DMS 273 (cell line): ENCODE data around the gene FOXL2.

ENCODE experiments used
- DNase-seq: peaks from one replicate; lab custom pipeline; 2025; ENCODE audit not compliant: unreplicated experiment; lab: John Stamatoyannopoulos, UW

The FOXL2 gene

DNA sequence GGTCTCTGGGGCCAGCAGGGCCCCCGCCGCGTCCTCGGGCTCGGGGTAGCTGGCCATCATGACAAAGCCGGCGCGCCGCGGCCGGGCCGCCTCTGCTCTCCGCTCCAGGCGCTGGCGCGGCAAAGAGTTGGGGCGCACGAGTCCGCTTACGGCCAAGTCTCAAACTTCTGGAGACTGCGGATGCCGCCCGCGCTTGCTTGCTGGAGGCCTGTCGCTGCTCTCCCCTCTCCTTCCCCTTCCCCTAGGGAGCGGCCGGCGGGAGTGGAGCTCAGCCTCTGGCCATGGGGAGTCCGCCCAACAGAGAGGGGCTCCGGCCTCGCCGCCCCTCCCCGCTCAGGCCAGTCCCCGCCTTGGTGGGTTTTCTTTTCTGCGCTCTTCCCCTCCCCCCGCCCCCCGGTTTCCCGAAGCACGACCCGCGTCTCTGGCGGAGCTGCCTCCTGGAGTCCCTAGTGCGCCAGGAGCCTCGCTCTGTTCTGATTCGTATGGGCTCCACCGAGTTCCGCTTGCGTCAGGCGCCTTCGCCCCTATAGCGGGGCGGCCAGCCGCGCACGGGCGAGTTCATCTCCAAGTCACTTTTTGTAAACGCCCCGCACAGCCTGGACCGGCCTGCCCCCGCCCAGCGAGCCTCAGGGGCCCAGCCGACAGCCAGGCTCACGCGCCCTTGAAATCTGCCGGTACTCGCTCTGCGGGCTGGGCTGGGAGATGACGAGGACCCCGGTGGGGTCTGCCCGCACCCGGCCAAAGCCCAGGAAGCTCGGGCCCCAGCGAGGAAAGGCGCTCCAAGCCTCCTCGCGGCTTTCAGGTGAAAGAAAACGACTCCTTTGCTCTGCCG, at the start of gene FOXL2, which contains the start of gene FOXL2NB:
Gene FOXL2, minus strand, starts transcription at position 475 of the 832 bp plus-strand sequence. Its CDS starts 415 bp downstream, at position 60.
Gene FOXL2NB, plus strand, starts transcription at position 555 of the 832 bp plus-strand sequence. Its CDS starts 148 bp downstream, at position 703.
- DNase-seq = peak; percentile 90

DNA sequence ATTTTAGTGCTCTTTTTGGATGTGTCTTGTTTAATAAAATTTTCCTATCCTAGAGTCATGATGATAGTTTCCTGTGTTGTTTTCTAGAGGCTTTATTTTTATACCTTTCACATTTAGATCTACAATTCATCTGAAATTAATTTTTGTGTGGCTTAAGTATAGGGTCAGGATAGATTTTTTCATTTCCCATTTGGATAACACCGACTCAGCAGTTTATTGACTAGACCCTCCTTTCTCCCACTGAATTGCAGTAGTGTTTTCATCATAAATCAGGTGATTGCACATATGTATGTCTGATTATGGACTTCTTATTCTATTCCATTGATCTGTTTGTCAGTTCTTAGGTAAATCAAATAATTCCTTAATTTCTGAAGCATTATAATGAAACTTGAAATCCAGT, 48.8 kb upstream of the FOXL2 start:
- DNase-seq = no peak

- DNase-seq = no peak
Observed at GRCh38 chr3:138987181-138987580, 40.2 kb upstream of the FOXL2 start.

DNA sequence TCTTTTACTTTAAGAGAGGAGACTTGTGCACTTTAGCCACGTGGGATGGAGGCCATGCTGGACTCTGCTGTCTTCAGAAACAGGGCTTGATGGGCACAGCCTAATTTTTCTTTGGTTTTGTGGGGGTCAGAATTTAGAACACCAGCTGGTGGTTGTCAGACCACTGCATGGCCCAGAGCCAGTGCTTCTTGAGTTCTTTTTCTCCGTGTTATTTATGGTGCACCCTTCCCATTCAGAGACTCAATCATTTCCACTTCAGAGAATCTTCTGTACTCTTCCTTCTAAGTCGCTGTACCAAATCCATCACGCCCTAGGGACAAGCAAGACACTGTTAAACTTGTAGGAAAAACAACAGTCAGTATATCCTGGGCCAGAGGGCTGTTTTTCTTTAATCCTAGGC, 39.0 kb upstream of the FOXL2 start:
- no peak for DNase-seq

GRCh38 chr3:138984816-138985215, 37.9 kb upstream of the FOXL2 start:
- DNase-seq = no peak

GRCh38 chr3:138976047-138976446, 29.1 kb upstream of the FOXL2 start:
- DNase-seq = no peak

DNA sequence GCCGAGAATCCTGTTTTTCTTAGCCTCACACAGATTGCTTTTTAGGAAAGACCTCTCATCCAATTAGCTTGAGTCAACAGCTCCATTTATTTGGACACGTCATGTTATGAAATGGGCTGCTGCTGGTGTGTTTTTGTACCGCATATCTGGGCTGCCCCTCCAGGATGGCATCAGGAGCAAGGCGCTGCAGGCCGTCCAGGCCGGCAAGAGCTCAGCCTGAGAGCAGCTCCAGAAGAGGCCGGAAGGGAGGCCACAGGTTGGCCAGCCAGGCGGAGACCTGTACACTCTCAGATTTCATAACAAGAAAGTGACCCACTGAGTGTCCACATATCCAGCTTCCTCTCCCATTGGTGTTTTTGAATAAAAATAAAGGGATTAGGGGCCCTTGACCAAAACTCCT, 28.4 kb upstream of the FOXL2 start:
- no peak for DNase-seq

GRCh38 chr3:138974462-138974861, 27.5 kb upstream of the FOXL2 start:
- no peak for DNase-seq

GRCh38 chr3:138972941-138973340, 26.0 kb upstream of the FOXL2 start:
- DNase-seq = no peak

GRCh38 chr3:138971766-138972320, 24.9 kb upstream of the FOXL2 start:
- DNase-seq = peak; percentile 47

- DNase-seq = no peak
Observed at GRCh38 chr3:138964923-138965322, 18.0 kb upstream of the FOXL2 start.

DNA sequence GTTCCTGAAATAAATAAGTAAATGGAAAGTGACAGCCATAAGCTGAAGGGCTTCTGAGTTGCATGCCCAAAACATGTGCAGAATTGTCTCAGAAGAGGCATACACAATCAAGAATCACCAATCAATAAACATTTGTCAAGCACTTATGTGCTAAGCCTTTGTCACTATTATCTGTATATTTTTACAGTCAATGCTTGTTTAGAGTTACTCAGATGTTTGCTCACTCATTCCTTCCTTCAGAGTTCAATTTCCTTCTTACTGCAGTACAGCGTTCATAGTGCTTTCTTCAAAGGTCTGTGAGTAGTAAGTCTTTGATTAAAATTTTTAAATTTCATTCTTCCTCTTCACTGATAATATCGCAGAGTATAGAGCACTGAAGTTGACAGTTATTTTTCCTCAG, 17.3 kb upstream of the FOXL2 start:
- no peak for DNase-seq

DNA sequence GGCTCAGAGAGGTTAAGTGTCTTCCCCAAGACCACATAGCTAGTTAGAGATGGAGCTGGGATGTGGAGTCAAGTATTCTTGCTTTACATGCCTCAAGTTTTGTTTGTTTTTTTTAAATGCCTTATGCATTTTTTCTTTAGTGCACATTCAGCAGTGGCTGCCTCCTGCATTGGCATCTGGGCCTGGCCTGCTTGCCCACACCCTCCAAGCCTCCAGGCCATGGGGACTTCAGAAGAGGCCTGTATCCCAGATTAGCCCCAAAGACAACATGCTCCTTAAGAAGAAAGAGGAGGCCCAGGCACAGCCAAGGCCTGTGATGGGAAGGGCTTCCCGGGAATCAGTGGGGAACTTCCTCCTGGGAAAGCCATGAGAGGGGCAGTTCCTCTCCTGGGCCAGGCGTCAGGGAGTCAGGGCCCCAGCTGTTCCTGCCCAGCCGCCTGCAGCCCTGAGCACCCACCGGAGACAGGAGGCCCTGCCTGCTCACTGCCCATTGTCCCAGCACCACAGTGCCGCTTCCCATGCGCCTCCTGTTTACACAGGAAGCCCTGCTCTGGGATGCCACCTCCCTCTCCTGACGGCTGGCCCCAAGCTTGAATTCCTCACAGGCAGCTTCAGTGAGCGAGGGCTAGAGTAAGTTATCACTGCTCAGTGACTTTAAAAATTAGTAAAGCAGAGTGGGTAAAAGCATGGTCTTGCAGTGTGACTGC, 16.1 kb upstream of the FOXL2 start:
- no peak for DNase-seq

DNA sequence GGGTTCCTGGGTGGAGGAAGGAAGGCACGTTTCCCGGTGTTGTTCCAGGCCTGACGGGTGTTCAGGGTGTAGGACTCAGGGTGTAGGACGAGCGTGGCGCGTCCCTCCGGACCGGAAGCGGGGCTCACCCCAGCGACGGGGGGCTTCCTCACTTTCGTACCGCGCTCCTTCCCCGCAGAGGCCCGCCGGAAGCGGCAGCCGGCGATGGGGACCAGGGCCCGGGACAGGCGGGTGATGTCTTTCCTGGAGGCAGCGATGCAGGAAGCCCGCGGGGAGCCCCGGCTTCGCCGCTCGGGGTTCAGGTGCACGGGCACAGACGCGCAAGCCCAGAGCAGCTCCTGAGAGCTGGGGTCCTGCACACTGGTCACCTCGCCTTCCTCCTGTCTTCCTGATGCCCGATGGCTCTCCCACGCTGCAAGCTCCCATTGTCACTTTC, 13.5 kb upstream of the FOXL2 start:
- DNase-seq = no peak

DNA sequence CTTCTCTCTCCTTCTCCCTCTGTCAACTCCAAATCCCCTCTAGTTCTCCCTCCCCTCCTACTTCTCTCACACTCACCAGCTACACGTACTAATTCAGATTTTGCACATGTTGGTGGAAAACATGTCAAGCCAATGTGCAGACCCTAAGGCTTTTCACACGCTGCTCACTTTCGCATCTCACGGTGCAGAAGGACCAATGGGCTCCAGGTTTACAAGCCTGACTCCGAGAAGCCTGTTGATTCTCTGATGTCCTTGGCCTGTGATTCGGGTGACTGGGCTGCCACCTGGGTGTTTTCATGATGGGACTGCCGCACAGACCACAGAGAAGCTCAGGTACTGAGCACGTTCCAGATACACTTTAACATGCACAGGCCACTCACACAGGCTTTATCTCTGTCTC, 3.8 kb upstream of the FOXL2 start:
- no peak for DNase-seq

DNA sequence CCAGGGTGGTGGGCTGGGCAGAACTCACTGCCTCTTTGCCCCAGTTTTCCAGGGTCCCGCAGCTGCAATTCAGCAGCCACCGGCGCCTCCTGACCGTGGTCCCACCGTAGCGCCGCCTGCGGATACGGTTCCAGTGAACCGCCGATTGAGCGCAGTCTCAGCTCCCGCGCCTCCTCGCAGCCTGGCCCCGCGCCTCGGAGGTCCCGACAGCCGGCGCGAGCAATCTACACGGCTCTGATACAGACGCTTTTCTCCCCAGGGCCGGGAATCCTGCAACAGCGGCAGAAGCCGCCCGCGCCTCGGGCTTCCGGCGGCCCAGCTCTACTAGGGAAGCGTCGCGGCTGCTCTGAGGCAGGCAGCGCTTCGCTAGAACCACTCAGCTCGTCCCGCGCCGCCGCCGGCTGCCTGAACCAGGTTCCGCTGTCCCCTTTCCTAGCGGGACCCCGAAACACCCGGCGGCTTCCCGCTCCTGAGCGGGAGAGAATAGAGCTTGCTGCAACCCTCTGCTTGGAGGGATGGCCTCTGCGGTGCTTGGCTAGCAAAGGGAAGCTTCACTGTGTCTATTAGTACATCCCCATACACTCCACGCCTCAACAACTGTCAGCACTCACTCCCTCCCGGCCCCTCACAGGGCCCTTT, 3.2 kb upstream of the FOXL2 start:
- DNase-seq = peak; percentile 75

DNA sequence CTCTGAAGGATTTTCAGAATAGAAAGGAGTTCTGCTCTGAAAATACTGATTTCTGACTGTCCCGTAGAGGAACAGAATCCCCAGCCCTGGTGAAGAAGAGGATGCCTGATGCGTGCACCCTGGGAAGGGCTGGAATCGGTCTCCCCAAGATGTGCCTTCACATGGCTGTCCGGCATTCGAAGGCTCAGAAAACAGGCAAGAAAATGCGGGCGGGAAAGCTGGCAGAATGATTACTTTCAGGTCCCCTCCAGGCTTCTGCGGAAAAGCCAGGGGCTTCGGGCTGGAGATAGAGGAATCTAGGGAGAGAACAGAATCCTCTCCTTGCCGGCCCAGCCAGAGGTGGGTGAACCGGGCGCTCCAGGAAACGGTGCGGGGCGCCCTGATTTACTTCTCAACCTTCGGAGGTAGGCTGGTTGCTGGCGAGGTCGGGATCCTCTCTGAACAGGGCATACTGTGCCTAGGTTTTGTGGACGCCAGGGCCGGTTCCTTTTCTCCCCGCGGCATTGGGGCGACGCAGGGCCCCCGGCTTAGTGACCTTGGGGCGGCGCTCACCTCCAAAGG, 2.6 kb upstream of the FOXL2 start:
- DNase-seq = no peak

DNA sequence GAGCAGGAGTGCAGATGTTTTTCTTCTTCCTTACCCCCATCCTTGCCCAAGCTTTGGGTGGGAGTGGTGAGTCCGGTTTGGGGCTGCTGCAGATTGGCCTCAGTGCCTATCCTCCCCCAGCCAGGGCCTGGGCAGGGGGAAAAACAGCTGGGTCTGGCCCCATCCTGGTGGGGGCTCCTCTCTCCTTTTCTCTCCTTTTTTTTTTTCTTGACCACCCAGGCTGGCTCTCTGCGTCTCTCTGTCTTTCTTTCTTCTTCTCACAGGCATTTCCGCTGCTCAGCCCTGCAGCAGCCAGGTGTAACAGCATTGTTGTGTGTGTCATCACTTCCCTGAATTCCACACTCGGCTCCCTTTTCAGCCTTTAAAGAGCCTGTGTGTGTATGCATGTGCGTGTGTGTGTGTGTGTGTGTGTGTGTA, 2.1 kb upstream of the FOXL2 start:
- DNase-seq = no peak

- no peak for DNase-seq
Observed at GRCh38 chr3:138948371-138949001, 1.5 kb upstream of the FOXL2 start.

DNA sequence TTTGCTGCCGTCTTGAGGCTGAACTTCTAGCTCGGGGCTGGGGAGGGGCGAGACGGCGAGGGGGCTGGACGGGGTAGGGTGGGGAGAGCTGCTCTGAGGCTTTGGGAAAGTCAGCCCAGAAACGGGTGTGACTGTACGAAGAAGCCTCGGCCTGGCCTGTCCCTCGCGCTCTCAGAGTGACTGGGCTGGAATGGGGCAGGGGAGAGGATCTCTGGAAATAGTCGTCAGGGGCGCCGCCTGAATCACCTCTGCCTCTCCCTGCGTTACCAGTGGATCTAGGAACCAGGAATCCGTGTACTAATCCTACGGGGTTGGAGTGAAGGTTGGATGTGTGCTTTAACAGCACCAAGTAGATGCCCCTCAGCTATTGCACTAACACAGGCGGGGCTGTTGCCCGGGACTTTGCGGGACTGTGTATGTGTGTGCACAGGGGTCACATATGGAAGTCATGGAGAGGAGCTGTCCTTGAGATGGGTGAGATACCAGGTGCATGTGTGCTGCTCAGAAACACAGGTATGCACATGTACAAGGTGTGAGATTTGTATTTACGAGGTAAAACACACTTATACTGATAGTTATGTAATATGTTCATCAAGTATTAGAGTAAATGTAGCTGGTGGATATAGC, 671 bp upstream of the FOXL2 start:
- DNase-seq = peak; percentile 45
